Stimulated activated CD4-positive, alpha-beta T cell treated with anti-CD3 and anti-CD28 coated beads, Interleukin-12 subunit alpha, Interleukin-12 subunit beta, amount 100 ng/mL, for 4 hours (primary cell): ENCODE results near the gene MAML2.

Experiments used
- DNase-seq: peaks from one replicate; pipeline ENCODE4 v3.0.0-alpha.2; 2020

The MAML2 gene

GRCh38 chr11:96177146-96177545, 165.8 kb downstream of the MAML2 start:
- no peak for DNase-seq

GRCh38 chr11:96173906-96174305, 169.1 kb downstream of the MAML2 start:
- DNase-seq, result no peak

GRCh38 chr11:96173422-96173821, 169.6 kb downstream of the MAML2 start:
- DNase-seq, result no peak

- DNase-seq, result no peak
These were observed 170.4 kb downstream of the MAML2 start for GRCh38 chr11:96172604-96173003.

DNA sequence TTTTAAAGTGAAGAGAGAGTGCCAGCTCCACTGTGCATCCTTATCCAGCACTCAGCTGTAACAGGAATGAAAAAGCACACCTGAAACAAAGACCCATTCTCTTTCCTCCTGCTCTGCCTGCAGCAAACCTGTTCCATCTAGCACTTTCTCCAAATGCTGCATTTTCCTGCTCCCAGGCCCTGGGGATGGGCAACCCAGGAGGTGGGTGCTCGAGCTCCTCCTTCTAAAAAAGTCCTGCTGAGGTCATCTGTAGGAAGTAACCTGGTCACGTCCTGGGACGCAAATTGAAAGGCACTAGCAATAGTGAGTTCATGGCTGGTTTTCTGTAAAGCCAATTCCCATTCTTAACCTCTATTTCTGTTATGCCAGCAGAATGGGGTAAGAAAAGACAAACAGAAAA, 173.7 kb downstream of the MAML2 start:
- no peak for DNase-seq

DNA sequence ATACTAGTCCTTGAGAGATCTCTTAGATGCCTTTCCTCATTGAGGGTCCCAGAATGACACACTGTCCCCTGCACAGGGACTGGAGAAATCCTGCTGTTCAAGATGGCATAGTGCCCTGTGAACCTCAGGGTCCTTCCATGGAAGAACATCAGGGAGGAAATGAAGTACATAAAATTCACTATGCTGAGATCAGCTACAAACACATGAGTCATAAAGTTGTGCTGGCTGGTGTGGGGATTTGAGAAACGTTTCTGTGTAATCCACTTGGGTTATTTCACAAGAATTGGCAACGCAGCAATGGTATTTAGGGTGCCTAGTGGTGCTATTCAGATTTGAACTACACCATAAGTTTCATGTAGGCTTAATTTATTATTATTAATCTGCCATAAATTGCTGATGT, 174.4 kb downstream of the MAML2 start:
- DNase-seq, result no peak

DNA sequence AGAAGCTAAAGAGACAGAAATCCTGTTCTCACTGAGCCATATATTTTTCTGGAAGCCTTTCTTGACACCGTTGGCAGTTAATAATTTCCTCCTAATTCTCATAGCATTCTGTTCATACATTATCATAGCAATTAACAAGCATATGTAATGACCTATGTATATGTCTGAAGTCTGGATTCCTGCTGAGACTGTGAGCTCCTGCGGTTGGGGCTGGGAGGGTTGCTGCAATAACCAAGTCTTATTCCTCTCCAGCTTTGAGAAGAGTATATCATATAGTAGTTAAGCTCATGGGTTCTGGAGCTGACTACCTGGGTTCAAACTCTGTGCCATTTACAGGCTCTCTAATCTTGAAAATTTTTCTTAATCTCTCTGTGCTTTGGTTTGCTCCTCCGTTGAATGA, 175.2 kb downstream of the MAML2 start:
- DNase-seq, result no peak

DNA sequence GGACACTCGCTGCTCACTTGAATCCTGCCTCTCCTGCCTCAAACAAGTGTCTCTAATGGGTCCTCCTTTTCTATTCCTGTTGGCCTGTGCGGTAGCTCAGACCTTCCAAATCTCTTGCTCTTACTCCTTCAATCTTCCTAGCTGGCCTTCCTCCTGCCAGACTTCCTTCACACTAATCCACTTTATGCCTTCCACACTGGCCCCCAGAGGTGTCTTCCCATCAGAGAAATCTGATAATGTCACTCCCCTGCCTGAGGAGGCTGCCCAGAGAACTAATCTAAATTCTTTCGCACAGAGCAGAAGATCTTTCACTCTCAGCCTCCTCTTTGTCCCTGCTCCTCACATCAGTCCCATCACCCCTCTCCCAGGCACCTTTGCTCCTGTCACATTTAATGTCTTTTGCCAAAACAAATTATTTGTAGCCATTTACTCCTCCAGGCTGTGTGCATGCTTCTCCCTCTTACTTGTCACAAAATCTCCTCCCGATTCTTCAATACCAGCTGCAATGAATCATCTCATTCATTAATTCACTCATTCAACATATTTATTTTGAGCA, 175.7 kb downstream of the MAML2 start:
- DNase-seq, result no peak

DNA sequence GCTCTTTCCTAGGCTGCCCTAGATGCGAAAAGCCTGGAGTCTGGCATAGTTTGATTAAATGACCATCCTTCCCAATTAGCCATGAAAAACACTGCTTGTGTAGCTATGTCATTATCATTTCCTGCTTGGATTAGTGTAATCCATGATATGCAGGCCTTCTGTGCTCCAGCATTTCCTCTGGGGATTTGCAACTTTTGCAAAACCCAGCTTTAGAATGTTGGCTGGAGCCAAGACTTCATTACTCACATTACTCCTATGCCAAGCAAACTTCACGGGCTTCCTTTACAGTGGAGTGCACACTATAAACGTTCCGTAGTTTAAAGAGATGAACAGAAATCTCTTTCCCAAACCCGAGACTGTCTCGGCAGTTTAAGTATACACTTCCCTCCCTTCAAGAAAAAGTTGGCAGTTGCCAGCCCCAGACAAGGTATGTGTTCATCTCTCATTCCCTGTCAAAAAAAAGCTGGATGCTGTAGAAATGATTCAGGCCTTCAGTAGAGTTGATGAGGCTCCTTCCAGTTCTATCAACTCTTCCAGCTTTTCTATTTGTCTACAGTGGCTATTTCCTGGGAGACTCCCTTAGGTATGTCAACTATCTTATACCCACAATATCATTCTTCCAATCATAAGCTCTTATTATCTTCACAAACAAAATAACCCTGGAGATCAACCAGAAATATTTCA, 180.0 kb downstream of the MAML2 start:
- no peak for DNase-seq

- no peak for DNase-seq
These were observed 181.5 kb downstream of the MAML2 start for GRCh38 chr11:96161307-96162089.

DNA sequence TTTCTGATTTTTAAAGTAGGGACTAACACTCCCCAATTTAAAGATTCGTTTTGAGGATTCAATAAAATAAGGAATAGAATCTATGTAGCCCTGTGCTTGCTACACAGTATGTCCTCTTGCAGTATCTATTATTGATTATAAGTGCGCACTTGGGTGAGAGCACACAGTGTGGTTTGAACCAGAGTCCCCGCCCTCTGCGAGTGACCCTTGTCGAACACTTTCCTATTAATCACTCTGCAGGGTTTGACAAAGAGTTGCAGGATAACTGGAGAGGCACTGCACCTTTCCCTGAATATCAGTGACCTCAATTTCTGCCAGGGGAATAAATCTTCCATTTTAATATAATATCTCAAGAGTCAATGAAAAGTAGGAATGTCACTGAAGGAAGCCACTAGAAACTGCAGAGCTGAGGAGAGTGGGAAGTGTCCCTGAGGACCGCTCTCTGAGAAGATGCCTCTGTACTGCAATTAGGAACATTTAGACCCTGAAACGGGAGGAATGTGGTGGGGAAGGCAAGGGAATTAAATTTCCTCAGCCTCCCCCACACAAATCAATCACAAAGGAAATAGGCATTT, 182.2 kb downstream of the MAML2 start:
- DNase-seq, result no peak

DNA sequence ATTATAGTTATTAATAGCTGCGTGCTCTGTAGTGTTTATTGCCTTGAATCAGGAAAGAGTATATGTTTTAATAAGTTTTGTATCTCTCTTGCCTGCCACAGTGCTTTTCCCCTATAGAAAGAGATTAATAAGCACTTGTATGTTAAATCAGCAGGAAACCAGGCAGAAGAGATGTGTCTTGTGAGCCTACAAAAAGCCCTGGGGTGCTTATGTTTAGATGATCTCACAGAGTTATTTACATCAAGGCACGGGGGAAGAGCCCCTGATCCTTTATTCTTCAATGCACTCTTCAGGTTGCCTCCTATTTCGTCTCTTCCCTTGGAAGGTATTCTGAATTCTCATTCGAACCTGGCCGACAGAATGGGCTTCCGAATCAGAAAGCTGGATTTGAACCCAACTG, 183.0 kb downstream of the MAML2 start:
- no peak for DNase-seq

DNA sequence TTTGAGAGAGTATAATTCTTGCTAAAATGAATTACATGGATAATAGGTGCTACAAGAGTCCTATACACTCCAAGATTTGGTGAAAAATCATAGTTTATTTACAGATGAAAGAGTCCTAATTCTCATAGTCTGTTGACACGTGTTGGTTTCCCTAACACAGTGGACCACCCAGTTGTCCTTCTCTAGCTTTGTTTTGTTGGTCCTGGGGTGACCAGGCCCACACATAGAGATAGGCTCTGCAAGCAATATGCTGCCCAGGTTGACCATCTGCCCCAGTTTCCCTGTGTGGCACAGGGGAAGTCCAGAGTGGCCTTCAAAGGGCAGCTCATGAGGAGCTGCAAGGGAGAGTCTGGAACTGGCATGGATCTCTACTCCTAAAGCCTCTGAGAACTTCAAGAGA, 184.9 kb downstream of the MAML2 start:
- no peak for DNase-seq

DNA sequence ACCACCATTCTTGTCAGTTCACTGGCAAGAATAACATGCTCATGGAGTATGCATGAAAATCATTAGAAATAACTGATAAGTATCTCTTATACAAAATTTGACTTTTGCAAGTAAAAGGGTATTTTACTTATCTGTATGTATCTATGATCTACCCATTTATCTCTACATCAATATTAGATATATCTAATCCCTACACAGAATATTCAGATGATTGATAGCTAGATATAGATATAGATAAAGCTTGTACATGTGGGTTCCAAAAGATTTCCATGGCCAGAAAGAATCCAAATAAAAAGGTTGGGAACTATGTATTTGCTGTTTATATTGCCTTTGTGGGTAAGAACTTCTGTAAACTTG, 185.5 kb downstream of the MAML2 start:
- DNase-seq, result no peak

DNA sequence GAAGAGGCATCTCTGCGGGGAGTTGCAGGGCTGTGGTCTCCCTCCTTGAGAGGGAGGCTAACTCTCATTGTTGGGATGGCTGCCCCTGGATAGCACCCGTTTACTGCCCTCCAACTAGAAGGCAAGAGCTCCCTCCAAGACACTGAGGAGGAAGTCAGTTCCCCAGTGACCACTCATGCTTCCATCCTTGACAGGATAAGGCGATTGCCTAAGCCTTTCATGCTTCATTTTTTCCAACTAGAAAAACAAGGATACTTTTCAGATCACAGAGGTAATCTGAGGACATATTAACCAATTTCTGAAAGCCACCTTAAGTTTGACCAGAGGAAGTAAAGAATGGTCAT, 186.6 kb downstream of the MAML2 start:
- no peak for DNase-seq

GRCh38 chr11:96155627-96156378, 187.2 kb downstream of the MAML2 start:
- peak; percentile 51 for DNase-seq

DNA sequence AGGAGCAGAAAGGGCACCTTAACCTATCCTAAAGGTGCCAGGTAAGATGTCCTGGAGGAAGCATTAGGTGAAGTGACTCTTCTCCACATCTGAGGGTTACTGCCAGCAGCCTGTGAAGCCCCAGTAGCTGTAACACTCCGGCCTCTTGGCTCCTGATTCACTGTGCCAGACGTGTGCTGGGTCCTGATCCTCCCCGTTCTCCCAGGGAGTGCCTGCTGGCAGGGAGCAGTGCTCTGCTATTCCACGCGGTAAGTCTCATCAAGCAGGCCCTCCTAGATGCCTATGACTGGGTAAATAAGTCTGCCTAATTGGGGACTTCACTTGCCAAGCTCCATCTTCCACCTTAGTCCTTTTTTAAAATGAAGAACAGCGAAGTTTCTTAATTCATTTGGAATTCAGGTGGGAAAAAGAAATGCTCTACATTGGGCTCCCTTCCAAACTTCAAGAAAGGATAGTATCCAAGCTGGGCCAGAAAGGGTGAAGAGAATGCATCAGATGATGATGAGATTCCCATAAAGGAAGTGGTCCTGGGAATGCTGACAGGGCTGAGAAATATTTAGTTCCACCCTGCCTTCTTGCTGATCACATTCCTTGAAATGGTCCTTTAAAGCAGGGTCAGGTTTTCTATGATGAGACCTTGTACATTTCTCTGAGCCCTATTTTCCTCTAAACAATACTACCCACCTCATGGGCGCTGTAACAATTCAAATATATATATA, 188.0 kb downstream of the MAML2 start:
- DNase-seq, result no peak

- no peak for DNase-seq
These were observed 190.4 kb downstream of the MAML2 start for GRCh38 chr11:96152623-96153022.

GRCh38 chr11:96151501-96151900, 191.5 kb downstream of the MAML2 start:
- DNase-seq, result no peak

DNA sequence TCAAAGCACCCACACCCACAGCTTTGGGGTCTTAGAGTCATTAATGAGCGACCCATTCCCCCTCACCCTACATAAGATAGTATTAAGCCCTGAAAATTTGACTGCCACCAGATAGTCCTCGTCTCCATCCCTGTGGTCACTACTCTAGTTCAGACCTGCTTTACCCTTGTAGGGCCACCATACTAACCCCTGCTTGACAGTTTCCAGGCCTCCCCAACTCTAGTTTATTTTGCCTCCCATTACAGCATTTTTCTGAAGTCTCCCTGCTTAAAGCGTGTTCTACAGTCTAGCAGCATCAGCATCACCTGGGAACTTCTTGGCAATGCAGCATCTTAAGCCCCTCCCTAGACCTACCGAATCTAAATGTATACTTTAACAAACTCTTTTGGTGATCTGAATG, 192.4 kb downstream of the MAML2 start:
- no peak for DNase-seq

GRCh38 chr11:96149743-96150555, 193.0 kb downstream of the MAML2 start:
- DNase-seq, result no peak
